Hematopoietic multipotent progenitor cell (in vitro differentiated cells): ENCODE results near the gene PIGU. TPM values are rescaled to one million over a fixed set of nuclear protein-coding genes. Genes with fewer than 3 reads are reported as not detected.
"Not testable (repeated sequence)": the region's sequence is repeated elsewhere in the genome, so short reads cannot be mapped to it uniquely, and the experiment has no call there.

Experiments used
- DNase-seq, 3 donors: peaks; one replicate each; pipeline ENCODE4 v3.0.0-alpha.2; 2011 to 2015; ENCODE audit warnings: low read depth in 2 of 3, low spot score in 2 of 3
- total RNA-seq: library from RNA; depleted of rRNA; stranded (reverse); fragments of >200 nt; gene quantifications from one replicate; pipeline ENCODE4 v1.2.3, GENCODE V29; 2012

The PIGU gene
- total RNA-seq, 1 donor = 14.3 TPM

GRCh38 chr20:34626992-34627391 lies 49.9 kb downstream of the PIGU start:
- DNase-seq = no peak

- DNase-seq = no peak
Measured at GRCh38 chr20:34624629-34625028, 52.3 kb downstream of the PIGU start.

DNA sequence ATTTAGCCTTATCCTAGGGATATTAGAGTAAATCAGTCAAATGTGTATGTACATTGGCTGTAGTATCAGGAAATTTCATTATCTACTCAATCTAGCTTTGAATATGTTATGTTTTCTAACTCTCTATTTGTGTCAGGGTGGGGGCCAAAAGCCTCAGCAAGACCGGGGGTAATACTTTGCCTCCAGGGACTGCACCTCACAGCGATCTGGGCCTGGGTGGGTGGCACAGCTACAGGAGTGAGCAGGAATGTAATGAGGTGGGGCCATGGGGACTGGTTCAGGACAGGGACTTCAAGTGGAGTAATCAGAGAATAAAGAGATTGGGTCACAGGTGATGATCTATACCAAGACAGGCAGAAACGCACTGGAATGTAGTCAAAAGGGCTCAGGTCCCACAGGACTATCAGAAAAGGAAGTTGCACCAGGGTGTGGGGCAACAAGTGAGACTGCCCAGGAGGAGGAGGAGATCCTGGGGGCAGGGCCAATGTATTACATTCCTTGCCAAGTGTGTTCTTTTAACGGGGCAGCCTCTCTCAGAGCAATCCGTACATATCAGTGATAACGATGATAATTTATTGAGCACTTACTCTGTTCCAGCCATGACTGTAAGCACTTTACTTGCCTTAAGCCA lies 54.0 kb downstream of the PIGU start:
- DNase-seq = no peak

- no peak for DNase-seq
Measured at GRCh38 chr20:34621383-34622367, 55.2 kb downstream of the PIGU start.

- no peak for DNase-seq
Measured at GRCh38 chr20:34621036-34621343, 55.9 kb downstream of the PIGU start.

- DNase-seq = peak in 2 of 3 donors; percentile 8 to 47
Measured at GRCh38 chr20:34618676-34619075, 58.2 kb downstream of the PIGU start.

DNA sequence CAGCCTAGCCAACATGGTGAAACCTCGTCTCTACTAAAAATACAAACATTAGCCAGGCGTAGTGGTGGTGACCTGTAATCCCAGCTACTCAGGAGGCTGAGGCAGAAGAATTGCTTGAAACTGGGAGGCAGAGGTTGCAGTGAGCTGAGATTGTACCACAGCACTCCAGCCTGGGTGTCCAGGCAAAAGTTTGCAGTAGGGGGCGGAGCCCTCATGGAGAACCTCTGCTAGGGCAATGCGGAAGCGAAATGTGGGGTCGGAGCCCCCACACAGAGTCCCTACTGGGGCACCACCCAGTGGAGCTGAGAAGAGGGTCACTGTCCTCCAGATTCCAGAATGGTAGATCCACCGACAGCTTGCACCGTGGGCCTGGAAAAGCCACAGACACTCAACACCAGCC lies 60.0 kb downstream of the PIGU start:
- DNase-seq = not testable (repeated sequence)

- DNase-seq = no peak
Measured at GRCh38 chr20:34615477-34615876, 61.4 kb downstream of the PIGU start.

DNA sequence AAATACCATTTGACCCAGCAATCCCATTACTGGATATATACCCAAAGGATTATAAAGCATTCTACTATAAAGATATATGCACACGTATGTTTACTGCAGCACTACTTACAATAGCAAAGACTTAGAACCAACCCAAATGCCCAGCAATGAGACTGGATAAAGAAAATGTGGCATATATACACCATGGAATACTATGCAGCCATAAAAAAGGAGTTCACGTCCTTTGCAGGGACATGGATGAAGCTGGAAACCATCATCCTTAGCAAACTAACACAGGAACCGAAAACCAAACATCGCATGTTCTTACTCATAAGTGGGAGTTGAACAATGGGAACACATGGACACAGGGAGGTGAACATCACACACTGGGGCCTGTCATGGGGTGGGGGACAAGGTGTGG lies 64.9 kb downstream of the PIGU start:
- not testable (repeated sequence) for DNase-seq

DNA sequence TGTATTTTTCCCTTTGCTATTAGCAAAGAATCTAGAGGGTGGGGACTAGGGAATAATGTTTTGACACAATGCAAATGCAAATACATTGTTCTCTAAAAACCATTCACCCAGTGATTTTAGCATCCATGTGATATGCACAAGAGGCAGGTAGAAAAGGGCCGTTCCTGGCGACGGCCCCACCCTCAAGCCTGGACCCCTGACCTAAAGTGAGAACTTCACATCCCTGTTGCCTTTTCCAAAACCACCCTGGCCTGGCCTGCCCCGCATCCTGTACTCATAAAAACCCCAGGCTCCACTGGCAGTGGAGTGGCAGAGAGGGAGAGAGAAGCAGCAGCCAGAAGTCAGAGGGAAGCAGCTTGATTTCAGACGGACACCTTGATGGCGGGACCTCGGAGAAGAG lies 69.8 kb downstream of the PIGU start:
- DNase-seq = no peak

- DNase-seq = no peak
Measured at GRCh38 chr20:34604980-34605788, 71.7 kb downstream of the PIGU start.

GRCh38 chr20:34600892-34601653 lies 75.8 kb downstream of the PIGU start:
- no peak for DNase-seq

GRCh38 chr20:34595377-34596184 lies 81.3 kb downstream of the PIGU start:
- DNase-seq = no peak

DNA sequence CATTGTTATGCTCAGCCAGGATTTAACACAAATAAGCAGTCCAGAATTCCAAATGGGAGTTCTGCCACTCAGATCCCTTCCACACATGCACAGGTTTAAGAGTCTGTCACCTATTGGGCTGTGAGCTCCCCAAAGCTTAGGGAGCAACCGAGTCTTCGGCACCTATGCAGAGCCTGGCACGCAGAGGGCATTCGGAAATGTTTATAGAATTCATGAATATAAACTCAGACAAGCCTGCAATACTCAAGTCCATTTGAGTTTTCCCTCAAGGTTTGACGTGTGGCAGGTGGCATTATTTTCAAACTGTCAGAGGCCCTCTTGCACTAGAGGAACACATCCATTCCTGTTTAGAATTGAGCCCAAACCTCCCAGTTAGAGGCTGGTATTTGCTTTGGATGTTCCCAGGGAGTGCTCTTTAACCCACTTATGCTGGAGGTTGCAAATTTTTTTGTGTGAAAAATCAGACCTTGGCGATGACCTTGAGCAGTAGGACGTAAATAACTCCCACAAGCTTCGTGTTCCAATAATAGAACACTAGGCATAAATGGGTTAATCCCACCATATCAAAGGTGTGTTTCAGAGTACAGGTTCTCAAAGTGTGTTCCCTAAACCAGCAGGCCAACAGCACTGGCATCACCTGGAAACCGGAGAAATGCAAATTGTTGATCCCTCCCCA lies 90.3 kb downstream of the PIGU start:
- DNase-seq = no peak

DNA sequence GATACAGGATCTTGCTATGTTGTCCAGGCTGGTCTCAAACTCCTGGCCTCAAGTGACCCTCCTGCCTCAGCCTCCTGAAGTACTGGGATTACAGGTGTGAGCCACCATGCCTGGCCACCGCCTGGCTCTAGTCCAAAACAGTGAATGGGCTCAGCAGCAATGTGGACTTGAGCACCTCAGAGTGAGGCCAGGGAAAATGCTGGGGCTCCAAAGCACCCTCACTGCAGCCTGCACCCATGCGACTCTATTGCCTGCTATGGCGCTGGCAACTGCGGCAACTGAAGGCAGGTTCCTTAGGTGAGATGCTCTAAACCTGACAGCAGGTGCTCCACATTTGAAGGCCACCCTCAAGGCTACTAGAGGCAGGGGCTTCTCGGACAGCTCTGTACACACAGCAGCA lies 91.9 kb downstream of the PIGU start:
- DNase-seq = no peak

- peak in 1 of 3 donors; percentile 32 for DNase-seq
Measured at GRCh38 chr20:34583544-34583943, 93.3 kb downstream of the PIGU start.

DNA sequence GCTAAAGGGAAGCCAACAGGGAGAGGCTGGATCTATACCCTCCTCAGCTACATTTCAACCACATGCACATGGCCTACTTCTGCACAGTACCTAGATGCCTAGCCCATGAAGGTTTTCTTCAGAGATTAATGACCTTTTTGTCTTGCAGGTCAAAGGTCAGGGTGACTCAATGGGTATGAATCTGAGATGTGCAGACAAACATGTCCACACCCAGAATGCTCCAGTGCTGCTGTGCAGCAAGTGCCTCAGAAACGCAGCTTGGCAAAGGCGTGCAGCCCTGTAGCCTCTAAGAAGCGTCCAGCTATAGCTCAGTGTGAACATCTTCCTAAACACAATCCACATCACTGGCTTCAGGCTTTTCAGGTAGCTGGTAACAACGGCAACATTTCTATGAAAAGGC lies 94.0 kb downstream of the PIGU start:
- DNase-seq = no peak

DNA sequence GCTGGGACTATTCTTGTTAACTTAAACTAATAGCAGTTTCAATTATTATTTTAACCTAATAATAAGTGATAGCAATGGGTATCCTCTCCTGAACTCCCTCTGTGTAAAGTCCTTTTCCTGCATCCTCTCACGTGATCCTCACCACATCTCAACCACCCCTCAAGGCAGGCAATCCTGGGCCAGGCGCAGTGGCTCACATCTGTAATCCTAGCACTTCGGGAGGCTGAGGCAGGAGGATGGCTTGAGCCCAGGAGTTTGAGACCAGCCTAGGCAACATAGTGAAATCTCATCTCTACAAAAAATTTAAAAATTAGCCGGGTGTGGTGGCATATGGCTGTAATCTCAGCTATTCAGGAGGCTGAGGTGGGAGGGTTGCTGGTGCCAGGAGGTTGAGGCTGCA lies 94.7 kb downstream of the PIGU start:
- DNase-seq = no peak
